Endothelial cell of umbilical vein (primary cell): ENCODE data around the gene NAV2. TPM values are rescaled to one million over a fixed set of nuclear protein-coding genes. Genes with fewer than 3 reads are reported as not detected.

ENCODE experiments used
- BruUV-seq: library from RNA; stranded (reverse); fragments of 400-500 nt; replicated peaks from 2 replicates; lab custom pipeline; 2021; lab: Mats Ljungman, UMichigan
- CTCF ChIA-PET: fragments of 300-600, 350-600 bp; sonication (Branson Sonifier 250); formaldehyde crosslinking; loops from one replicate; lab custom pipeline; 2021; ENCODE audit warnings: antibody characterized with exemption, inconsistent platforms; lab: Charles Lee
- POLR2A ChIA-PET: fragments of 300-600, 350-600 bp; sonication (Branson Sonifier 250); formaldehyde crosslinking; loops from one replicate; lab custom pipeline; 2021; ENCODE audit warnings: antibody characterized with exemption, inconsistent platforms; lab: Charles Lee
- DNase-seq: peaks from one replicate; pipeline ENCODE4 v3.0.0-alpha.2; 2011; ENCODE audit warnings: low read depth, low spot score
- FAIRE-seq: peaks from 2 replicates; lab custom pipeline; 2011; peaks lifted over from hg19 to GRCh38; lab: Jason Lieb, UNC
- H2AFZ ChIP-seq: 2 replicates; pipeline ENCODE4 v1.6.0; 2012; ENCODE audit warnings: low read depth, low read length, control low read depth, inconsistent platforms
- H3K27ac ChIP-seq: 2 replicates; pipeline ENCODE4 v1.5.1; 2011; ENCODE audit warnings: low read depth, mild to moderate bottlenecking, control low read depth, low read length, moderate library complexity; ENCODE audit not compliant: insufficient read depth
- H3K27me3 ChIP-seq, 2 experiments: 2 replicates each; pipeline versions ENCODE4 v1.6.0 to v1.6.1; 2011; ENCODE audit warnings: low read length in 2 of 2, mixed read lengths in 1 of 2; ENCODE audit not compliant: control insufficient read depth in 2 of 2, insufficient read depth in 2 of 2
- H3K36me3 ChIP-seq, 2 experiments: 2 replicates in 1 of 2; 3 replicates in 1 of 2; pipeline ENCODE4 v1.5.1; 2011; ENCODE audit warnings: low read length in 2 of 2, mild to moderate bottlenecking in 1 of 2, moderate library complexity in 1 of 2; ENCODE audit not compliant: control insufficient read depth in 2 of 2, insufficient read depth in 2 of 2; ENCODE audit errors: extremely low read depth in 1 of 2
- H3K4me1 ChIP-seq: 3 replicates; pipeline ENCODE4 v1.5.1; 2011; ENCODE audit warnings: mild to moderate bottlenecking, low read length; ENCODE audit not compliant: control insufficient read depth, insufficient read depth; ENCODE audit errors: extremely low read depth
- H3K4me2 ChIP-seq: 2 replicates; pipeline ENCODE4 v1.6.1; 2011; ENCODE audit warnings: low read length, control low read depth, mixed read lengths; ENCODE audit not compliant: insufficient read depth
- H3K4me3 ChIP-seq, 3 experiments: fragments of 200-600 bp in 1 of 3; sonication (generic), shearing (Covaris generic) in 1 of 3; replicated peaks in 1 of 3; 2 replicates each; pipeline ENCODE4 v1.5.1; 2011 to 2016; ENCODE audit warnings: control low read depth in 3 of 3, low read length in 3 of 3, mild to moderate bottlenecking in 2 of 3, inconsistent platforms in 1 of 3, low read depth in 1 of 3, moderate library complexity in 1 of 3; ENCODE audit not compliant: insufficient read depth in 1 of 3
- H3K79me2 ChIP-seq: 2 replicates; pipeline ENCODE4 v1.6.0; 2012; ENCODE audit warnings: low read length, inconsistent platforms; ENCODE audit not compliant: control insufficient read depth, insufficient read depth
- H3K9ac ChIP-seq: replicated peaks from 2 replicates; pipeline ENCODE3; 2011; ENCODE audit warnings: low read length, control low read depth; ENCODE audit not compliant: insufficient read depth; ENCODE audit errors: extremely low read depth
- H3K9me1 ChIP-seq: replicated peaks from 3 replicates; pipeline ENCODE4 v1.6.0; 2011; ENCODE audit warnings: mild to moderate bottlenecking, low read length; ENCODE audit not compliant: control insufficient read depth, insufficient read depth; ENCODE audit errors: extremely low read depth
- H3K9me3 ChIP-seq: replicated peaks from 2 replicates; pipeline ENCODE4 v1.5.1; 2012; ENCODE audit warnings: low read length, inconsistent platforms; ENCODE audit not compliant: control insufficient read depth, insufficient read depth
- H4K20me1 ChIP-seq: replicated peaks from 2 replicates; pipeline ENCODE3; 2011; ENCODE audit warnings: mild to moderate bottlenecking, low read length; ENCODE audit not compliant: control insufficient read depth, insufficient read depth; ENCODE audit errors: extremely low read depth
- EZH2 ChIP-seq: IDR thresholded peaks from 2 replicates; pipeline ENCODE4 v1.6.1; 2012; ENCODE audit warnings: borderline replicate concordance, low read depth, mild to moderate bottlenecking, moderate library complexity, low read length, inconsistent platforms; ENCODE audit not compliant: severe bottlenecking
- FOS ChIP-seq: IDR thresholded peaks from 2 replicates; pipeline ENCODE4 v1.6.1; 2011; ENCODE audit warnings: mild to moderate bottlenecking, low read length, moderate library complexity, borderline replicate concordance; ENCODE audit not compliant: insufficient read depth
- GATA2 ChIP-seq: IDR thresholded peaks from 2 replicates; pipeline ENCODE4 v1.7.0; 2011; ENCODE audit warnings: low read depth, mild to moderate bottlenecking, moderate library complexity, mixed read lengths, low read length; ENCODE audit not compliant: insufficient read length, insufficient read depth
- MYC ChIP-seq: IDR thresholded peaks from one replicate; pipeline ENCODE4 v1.6.1; 2011; ENCODE audit warnings: mild to moderate bottlenecking, low read depth, low read length
- POLR2A ChIP-seq: IDR thresholded peaks from 2 replicates; pipeline ENCODE4 v1.6.1; 2012; ENCODE audit warnings: low read depth, mild to moderate bottlenecking, control low read depth, low read length
- POLR2AphosphoS5 ChIP-seq: IDR thresholded peaks from 2 replicates; pipeline ENCODE4 v1.6.1; 2012; ENCODE audit warnings: low read depth, mild to moderate bottlenecking, control low read depth, low read length, moderate library complexity; ENCODE audit not compliant: insufficient read depth
- dilution Hi-C: fragments of 300-500 bp; cut with MboI; formaldehyde crosslinking; loops from one replicate; pipeline ENCODE4 v1.15.0; 2019; ENCODE audit warnings: low sequenced_read_pairs; ENCODE audit not compliant: extremely low pct_ligation_motif_present
- intact Hi-C: fragments of 100-400 bp; cut with micrococcal nuclease; formaldehyde crosslinking; loops from one replicate; pipeline ENCODE4 v1.10.0; 2022
- polyA plus RNA-seq, 4 experiments: library from polyadenylated mRNA; depleted of rRNA in 3 of 4; stranded (reverse) in 3 of 4; unstranded in 1 of 4; fragments of >200 nt; gene quantifications; 2 replicates each; pipeline versions ENCODE4 v1.2.1 to v1.2.3, GENCODE V29; 2011 to 2012; ENCODE audit warnings: missing spikeins in 1 of 4
- total RNA-seq: library from RNA; stranded (reverse); gene quantifications from 2 replicates; pipeline ENCODE4 v1.2.3, GENCODE V29; 2021
- TF ChIP-seq, protein P1 (sequence below): IDR thresholded peaks from 2 replicates; pipeline ENCODE4 v1.6.1; 2011; ENCODE audit not compliant: insufficient read depth, insufficient read length

The NAV2 gene
- total and polyA plus RNA-seq, 2 donors (not counting 3 experiments of a cell fraction or from before 2014, with no cell fraction given): 10.9 to 68.0 TPM

DNA sequence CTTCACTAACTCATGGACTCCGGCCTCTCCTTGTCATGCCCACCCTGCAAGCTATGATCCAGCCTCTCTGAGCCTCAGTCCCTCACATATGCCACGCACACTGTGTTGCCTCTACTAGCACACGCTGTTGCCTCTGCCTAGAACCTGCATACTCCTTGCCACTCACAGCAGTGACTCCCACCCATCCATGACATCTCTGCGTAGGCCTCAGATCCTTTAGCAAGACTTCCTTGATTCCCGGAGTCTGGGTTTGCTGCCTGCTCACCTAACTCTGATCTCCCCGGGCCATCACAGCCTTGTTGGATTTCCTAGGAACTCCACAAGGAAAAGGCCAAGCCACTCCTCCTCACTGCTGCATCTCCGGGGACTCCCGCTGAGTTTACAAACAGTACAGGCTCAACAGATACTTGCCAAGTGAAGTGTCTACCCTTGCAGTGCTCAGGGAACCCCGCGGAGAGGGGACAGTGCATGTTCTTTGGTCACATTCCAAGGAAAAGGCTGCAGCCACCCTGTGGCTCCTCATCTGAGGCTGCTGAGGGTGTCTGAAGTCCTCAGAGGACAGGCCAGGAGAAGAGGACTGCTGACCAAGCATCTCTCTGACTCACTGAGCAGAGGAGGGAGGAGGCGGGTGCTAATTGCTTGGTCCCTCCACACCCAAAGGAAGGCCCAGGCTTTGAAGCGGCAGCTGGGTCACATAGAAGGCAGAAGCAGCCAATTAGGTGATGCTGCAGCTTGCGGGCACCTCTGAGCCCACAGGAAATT is 42.4 kb upstream of the NAV2 start:
- H3K4me3 ChIP-seq: no peak overlapping the region
- H3K4me1 ChIP-seq: no peaks in the 10 kb centered on the region
- TF ChIP-seq MYC: no peak
- no peaks in the 10 kb centered on the region for H3K9me1 ChIP-seq
- POLR2A ChIA-PET: no interaction called here
- H3K27me3 ChIP-seq: no peaks in the 10 kb centered on the region
- BruUV-seq: no TSS peak
- H4K20me1 ChIP-seq: no peaks in the 10 kb centered on the region
- no peaks in the 10 kb centered on the region for H3K79me2 ChIP-seq
- H3K4me2 ChIP-seq: no peak overlapping the region
- no peaks in the 10 kb centered on the region for H3K9me3 ChIP-seq
- FAIRE-seq (no peak), DNase-seq (no peak)
- no peak overlapping the region for H3K27ac ChIP-seq
- dilution Hi-C loops (no loop called here), intact Hi-C loops (no loop called here)
- H3K36me3 ChIP-seq: no peaks in the 10 kb centered on the region
- no peak overlapping the region for H3K9ac ChIP-seq
- CTCF ChIA-PET: interaction anchor here (1.4 to 1.9 kb wide), 3 partner anchors 12 to 106 kb away, joined by 3 to 7 read pairs (median 5); no protein-coding TSS in a partner anchor
- no peak overlapping the region for H2AFZ ChIP-seq

DNA sequence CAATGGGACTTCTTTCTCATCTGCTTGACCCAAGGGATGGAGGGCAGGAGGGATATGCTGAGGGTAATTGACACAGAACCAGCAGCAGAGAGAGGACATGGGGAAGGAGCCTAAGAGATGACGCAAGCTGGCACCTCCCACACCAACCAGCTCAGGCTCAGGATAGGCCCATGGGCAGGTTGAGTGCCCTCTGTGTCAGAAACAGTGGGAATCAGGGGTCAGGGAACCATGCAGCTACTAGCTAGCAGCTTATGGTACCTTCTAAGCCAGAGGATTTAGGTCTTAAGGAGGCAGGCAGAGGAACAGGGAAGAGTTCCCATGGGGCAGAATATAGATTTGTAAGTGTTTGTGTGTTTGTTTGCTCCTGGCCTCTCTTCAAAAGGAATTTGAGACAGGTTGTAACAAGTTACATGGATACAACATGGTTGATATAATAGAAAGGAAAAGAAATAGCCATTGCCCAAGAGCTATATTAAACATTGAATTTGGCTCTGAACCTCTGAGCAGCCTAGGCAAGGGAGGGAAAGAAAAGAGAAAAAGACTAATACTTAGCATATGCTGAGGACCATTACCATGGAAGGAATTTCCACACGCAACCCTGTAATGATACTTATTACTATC is 39.9 kb upstream of the NAV2 start:
- Histone ChIP-seq H3K36me3 (no peaks in the 10 kb centered on the region), H3K9me1 (no peaks in the 10 kb centered on the region), H3K27ac (no peak overlapping the region), H3K27me3 (no peaks in the 10 kb centered on the region), H4K20me1 (no peaks in the 10 kb centered on the region), H3K4me2 (no peak overlapping the region), H3K9ac (no peak overlapping the region), H3K4me3 (no peak overlapping the region), H3K4me1 (peaks cover 17% of the 10 kb centered on the region), H3K9me3 (no peaks in the 10 kb centered on the region), H2AFZ (no peak overlapping the region), H3K79me2 (no peaks in the 10 kb centered on the region)
- POLR2A ChIA-PET: no interaction called here
- intact Hi-C loops: no loop called here
- dilution Hi-C loops: no loop called here
- DNase-seq: no peak
- no TSS peak for BruUV-seq
- TF ChIP-seq FOS (no peak), POLR2AphosphoS5 (no peak), MYC (no peak), POLR2A (no peak), EZH2 (no peak), GATA2 (no peak)
- TF ChIP-seq, protein P1, sequence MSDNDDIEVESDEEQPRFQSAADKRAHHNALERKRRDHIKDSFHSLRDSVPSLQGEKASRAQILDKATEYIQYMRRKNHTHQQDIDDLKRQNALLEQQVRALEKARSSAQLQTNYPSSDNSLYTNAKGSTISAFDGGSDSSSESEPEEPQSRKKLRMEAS: no peak
- FAIRE-seq: no peak
- CTCF ChIA-PET: interaction anchor here (1.7 kb wide), 1 partner anchor 16 kb away, joined by 3 read pairs; no protein-coding TSS in a partner anchor
